ENCODE measurements around the gene SPATA32.

Gene SPATA32

GRCh38 chr17:45244725-45245656 is 16.9 kb downstream of the SPATA32 start:
- DNase-seq = no peak

- DNase-seq = no peak
Observed at GRCh38 chr17:45243750-45244149, 18.1 kb downstream of the SPATA32 start.

- DNase-seq = no peak
Observed at GRCh38 chr17:45242029-45242414, 19.9 kb downstream of the SPATA32 start.

- no peak for DNase-seq
Observed at GRCh38 chr17:45241328-45242028, 20.4 kb downstream of the SPATA32 start.

- DNase-seq = no peak
Observed at GRCh38 chr17:45240905-45241327, 21.0 kb downstream of the SPATA32 start.

GRCh38 chr17:45238155-45238774 is 23.6 kb downstream of the SPATA32 start:
- DNase-seq = no peak

GRCh38 chr17:45237686-45238085 is 24.2 kb downstream of the SPATA32 start:
- no peak for DNase-seq

- no peak for DNase-seq
Observed at GRCh38 chr17:45236282-45236606, 25.6 kb downstream of the SPATA32 start.

- no peak for DNase-seq
Observed at GRCh38 chr17:45235416-45236281, 26.2 kb downstream of the SPATA32 start.

GRCh38 chr17:45234641-45235415 is 27.1 kb downstream of the SPATA32 start:
- no peak for DNase-seq

GRCh38 chr17:45233423-45233924 is 28.4 kb downstream of the SPATA32 start:
- no peak for DNase-seq

- no peak for DNase-seq
Observed at GRCh38 chr17:45232514-45233422, 29.1 kb downstream of the SPATA32 start.

- DNase-seq = no peak
Observed at GRCh38 chr17:45231481-45232116, 30.3 kb downstream of the SPATA32 start.

GRCh38 chr17:45230787-45231480 is 31.0 kb downstream of the SPATA32 start:
- no peak for DNase-seq

GRCh38 chr17:45230410-45230786 is 31.5 kb downstream of the SPATA32 start:
- no peak for DNase-seq

- no peak for DNase-seq
Observed at GRCh38 chr17:45229681-45230409, 32.0 kb downstream of the SPATA32 start.

GRCh38 chr17:45228763-45229539 is 32.9 kb downstream of the SPATA32 start:
- DNase-seq = no peak

All from NCI-H2029 (cell line).